Spinal cord (tissue), 10 donors: Measurements from ENCODE around the gene OGFOD3. TPM values are rescaled to one million over a fixed set of nuclear protein-coding genes. Genes with fewer than 3 reads are reported as not detected.
"Not testable (repeated sequence)": the region's sequence is repeated elsewhere in the genome, so short reads cannot be mapped to it uniquely, and the experiment has no call there.

Source experiments
- DNase-seq, 6 donors: peaks; one replicate each; pipeline versions ENCODE4 v3.0.0 to v3.0.0-alpha.2; 2013 to 2015; ENCODE audit warnings: low spot score in 6 of 6, low read depth in 4 of 6
- H3K27ac ChIP-seq: one replicate; pipeline ENCODE4 v1.5.1; 2013; ENCODE audit warnings: low read depth, low read length, control low read depth
- H3K27me3 ChIP-seq: one replicate; pipeline ENCODE4 v1.6.1; 2013; ENCODE audit warnings: low read length; ENCODE audit not compliant: control insufficient read depth, insufficient read depth
- H3K36me3 ChIP-seq: one replicate; pipeline ENCODE4 v1.6.1; 2013; ENCODE audit warnings: low read length; ENCODE audit not compliant: control insufficient read depth, insufficient read depth
- H3K4me1 ChIP-seq: one replicate; pipeline ENCODE4 v1.6.1; 2013; ENCODE audit warnings: low read length; ENCODE audit not compliant: control insufficient read depth, insufficient read depth
- H3K4me3 ChIP-seq: one replicate; pipeline ENCODE4 v1.5.1; 2013; ENCODE audit warnings: low read depth, low read length, control low read depth
- H3K9me3 ChIP-seq: one replicate; pipeline ENCODE4 v1.6.1; 2013; ENCODE audit warnings: low read length; ENCODE audit not compliant: control insufficient read depth, insufficient read depth
- WGBS: methylation state at CpG from one replicate; pipeline ENCODE4 v1.1.5; 2013; ENCODE audit warnings: missing lambda C conversion rate; ENCODE audit not compliant: insufficient coverage; 5-methylcytosine and 5-hydroxymethylcytosine counted together
- polyA plus RNA-seq, 2 donors: library from polyadenylated mRNA; unstranded; fragments of 120-200 nt; gene quantifications; one replicate each; pipeline ENCODE4 v1.2.1, GENCODE V29; 2013; ENCODE audit not compliant: insufficient read length in 2 of 2
- total RNA-seq, 2 donors: library from RNA; depleted of rRNA in 1 of 2; stranded (reverse); fragments of 120-200 nt in 1 of 2; fragments of >200 nt in 1 of 2; gene quantifications; one replicate each; pipeline versions ENCODE4 v1.2.3 to v1.2.4, GENCODE V29; 2013 to 2014
- donor health status: healthy.

Gene OGFOD3
- total and polyA plus RNA-seq, 4 donors = 12.5 to 31.1 (median 27.2) TPM

DNA sequence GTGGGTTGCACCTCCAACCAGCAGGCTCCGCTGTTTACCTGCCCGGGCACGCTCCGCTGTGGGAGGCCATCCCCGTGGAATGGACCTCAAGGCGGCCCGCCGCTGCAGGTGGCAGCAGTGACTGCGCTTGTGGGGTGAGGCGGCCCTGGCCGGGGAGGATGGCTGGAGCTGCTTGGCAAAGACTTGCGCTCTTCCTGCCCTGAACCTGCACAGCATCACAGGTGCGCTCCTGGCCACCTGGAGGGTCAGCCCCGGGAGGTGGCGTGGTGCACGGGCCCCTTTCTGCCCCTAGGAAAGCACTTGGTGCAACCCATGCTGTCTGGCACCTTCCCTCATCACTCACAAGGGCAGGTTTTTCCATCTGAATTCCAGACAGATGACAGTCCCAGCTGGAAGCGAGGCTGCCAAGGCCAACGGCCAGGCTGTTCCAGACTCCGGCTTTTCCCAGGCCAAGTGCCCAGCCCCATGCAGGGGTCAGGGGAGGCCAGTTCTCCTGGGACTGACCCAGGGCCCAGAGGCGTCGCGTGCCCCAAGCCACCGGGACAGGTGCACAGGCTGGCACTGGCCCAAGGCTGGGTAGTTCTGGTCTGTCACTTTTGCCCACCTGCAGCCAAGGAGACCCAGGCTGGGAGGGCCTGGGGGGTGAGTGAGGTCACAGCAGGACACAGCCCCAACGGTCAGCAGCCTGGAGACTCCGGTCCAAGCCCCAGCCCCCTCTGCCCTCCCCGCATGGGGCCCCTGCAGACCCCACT, 33.5 kb downstream of the OGFOD3 start:
- peaks cover 8% of the 10 kb centered on the region for H3K27me3 ChIP-seq
- no peak overlapping the region for H3K27ac ChIP-seq
- H3K36me3 ChIP-seq = peaks cover 26% of the 10 kb centered on the region
- peaks cover 30% of the 10 kb centered on the region for H3K4me1 ChIP-seq
- no peak for DNase-seq
- H3K4me3 ChIP-seq = no peak overlapping the region
- H3K9me3 ChIP-seq = no peaks in the 10 kb centered on the region
- 55% methylated on average over 24 of the region's 26 CpGs for WGBS

GRCh38 chr17:82384051-82384729, 34.2 kb downstream of the OGFOD3 start:
- H3K4me1 ChIP-seq = peaks cover 35% of the 10 kb centered on the region
- no peak for DNase-seq
- peaks cover 24% of the 10 kb centered on the region for H3K36me3 ChIP-seq
- no peaks in the 10 kb centered on the region for H3K9me3 ChIP-seq
- no peak overlapping the region for H3K27ac ChIP-seq
- H3K27me3 ChIP-seq = peaks cover 10% of the 10 kb centered on the region
- 39% methylated on average over 12 of the region's 22 CpGs for WGBS
- H3K4me3 ChIP-seq = no peak overlapping the region

GRCh38 chr17:82383411-82383810, 35.0 kb downstream of the OGFOD3 start:
- H3K4me1 ChIP-seq = peaks cover 38% of the 10 kb centered on the region
- 55% methylated on average over 13 of the region's 18 CpGs for WGBS
- H3K27me3 ChIP-seq = peaks cover 10% of the 10 kb centered on the region
- no peaks in the 10 kb centered on the region for H3K9me3 ChIP-seq
- DNase-seq = no peak
- no peak overlapping the region for H3K27ac ChIP-seq
- no peak overlapping the region for H3K4me3 ChIP-seq
- peaks cover 18% of the 10 kb centered on the region for H3K36me3 ChIP-seq

- H3K4me3 ChIP-seq = no peak overlapping the region
- WGBS = 83% methylated on average over 10 of the region's 11 CpGs
Measured at GRCh38 chr17:82382933-82383255, 35.5 kb downstream of the OGFOD3 start.

GRCh38 chr17:82382220-82382932, 36.0 kb downstream of the OGFOD3 start:
- Histone ChIP-seq H3K4me1 (peaks cover 43% of the 10 kb centered on the region), H3K36me3 (peaks cover 12% of the 10 kb centered on the region), H3K27me3 (peaks cover 10% of the 10 kb centered on the region)
- not testable (repeated sequence) for H3K9me3 ChIP-seq, H3K4me3 ChIP-seq, H3K27ac ChIP-seq, DNase-seq
- 87% methylated on average over 18 of the region's 21 CpGs for WGBS

More at GRCh38 chr17:82382933-82383255, 35.5 kb downstream of the OGFOD3 start:
- Histone ChIP-seq H3K9me3 (no peaks in the 10 kb centered on the region), H3K27me3 (peaks cover 10% of the 10 kb centered on the region), H3K36me3 (peaks cover 13% of the 10 kb centered on the region), H3K27ac (no peak overlapping the region), H3K4me1 (peaks cover 43% of the 10 kb centered on the region)
- no peak for DNase-seq

DNA sequence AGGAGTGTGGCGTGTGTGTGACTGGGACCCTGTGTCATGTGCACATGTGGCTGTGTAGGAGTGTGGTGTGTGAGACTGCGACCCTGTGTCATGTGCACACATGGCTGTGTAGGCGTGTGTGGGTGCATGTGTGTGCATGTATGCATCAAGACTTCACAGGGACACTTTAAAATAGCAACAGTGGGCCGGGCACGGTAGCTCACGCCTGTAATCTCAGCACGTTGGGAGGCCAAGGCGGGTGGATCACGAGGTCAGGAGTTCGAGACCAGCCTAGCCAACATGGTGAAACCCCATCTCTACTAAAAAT, 36.7 kb downstream of the OGFOD3 start:
- H3K36me3 ChIP-seq, H3K4me3 ChIP-seq, H3K9me3 ChIP-seq, DNase-seq, H3K27ac ChIP-seq: not testable (repeated sequence)
- Histone ChIP-seq H3K27me3 (peaks cover 10% of the 10 kb centered on the region), H3K4me1 (peaks cover 38% of the 10 kb centered on the region)
- WGBS = 89% methylated on average over 3 of the region's 10 CpGs

GRCh38 chr17:82380860-82381702, 37.3 kb downstream of the OGFOD3 start:
- Histone ChIP-seq H3K36me3 (peaks cover 3% of the 10 kb centered on the region), H3K4me3 (no peak overlapping the region), H3K27me3 (peaks cover 10% of the 10 kb centered on the region), H3K27ac (no peak overlapping the region), H3K9me3 (no peaks in the 10 kb centered on the region), H3K4me1 (peaks cover 33% of the 10 kb centered on the region)
- peak in 1 of 6 donors; percentile 31 for DNase-seq
- 74% methylated on average over 22 of the region's 23 CpGs for WGBS

DNA sequence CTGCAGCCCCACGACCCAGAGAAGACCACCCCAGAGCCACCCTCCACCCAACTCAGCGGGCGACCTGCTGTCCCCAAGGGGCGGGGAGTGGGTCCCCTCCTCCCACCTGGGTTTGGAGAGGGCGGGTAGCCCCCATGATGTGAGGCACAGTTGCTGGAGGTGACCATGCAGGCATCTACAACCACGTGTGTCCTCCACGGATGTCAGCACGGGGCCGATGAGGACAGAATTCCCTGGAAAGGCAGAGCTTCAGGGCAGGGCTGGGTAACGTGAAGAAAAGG, 39.7 kb downstream of the OGFOD3 start:
- Histone ChIP-seq H3K36me3 (peaks cover 3% of the 10 kb centered on the region), H3K27me3 (peaks cover 24% of the 10 kb centered on the region), H3K4me1 (peaks cover 17% of the 10 kb centered on the region), H3K9me3 (no peaks in the 10 kb centered on the region), H3K4me3 (no peak overlapping the region), H3K27ac (no peak overlapping the region)
- DNase-seq = no peak
- 79% methylated on average over 10 of the region's 10 CpGs for WGBS

GRCh38 chr17:82377924-82378740, 40.3 kb downstream of the OGFOD3 start:
- H3K27me3 ChIP-seq = peaks cover 29% of the 10 kb centered on the region
- H3K9me3 ChIP-seq = no peaks in the 10 kb centered on the region
- peaks cover 3% of the 10 kb centered on the region for H3K36me3 ChIP-seq
- H3K4me3 ChIP-seq = no peak overlapping the region
- H3K27ac ChIP-seq = no peak overlapping the region
- WGBS = 80% methylated on average over 29 of the region's 31 CpGs
- H3K4me1 ChIP-seq = peaks cover 17% of the 10 kb centered on the region
- no peak for DNase-seq
